Lower leg skin (tissue), 4 donors: ENCODE measurements around the gene KRT7. TPM values are rescaled to one million over a fixed set of nuclear protein-coding genes. Genes with fewer than 3 reads are reported as not detected.

Experiments used
- DNase-seq, 2 donors: peaks; one replicate each; pipeline ENCODE4 v3.0.0-alpha.2; 2019; ENCODE audit warnings: low spot score in 2 of 2
- H3K4me3 ChIP-seq: fragments of 200-600 bp; sonication (generic); 2 replicates; pipeline ENCODE4 v1.5.1; 2017; ENCODE audit warnings: mild to moderate bottlenecking, low read depth; ENCODE audit not compliant: poor library complexity, severe bottlenecking
- POLR2A ChIP-seq, 2 donors: fragments of 450-650 bp; IDR thresholded peaks; one replicate each; pipeline ENCODE4 v1.6.1; 2016 to 2017; ENCODE audit warnings: antibody characterized with exemption in 2 of 2, mild to moderate bottlenecking in 1 of 2, moderate library complexity in 1 of 2
- WGBS, 2 donors: methylation state at CpG; one replicate each; pipeline ENCODE4 v1.1.5; 2018; 5-methylcytosine and 5-hydroxymethylcytosine counted together
- intact Hi-C: fragments of 100-400 bp; cut with DNase I; formaldehyde crosslinking; loops from one replicate; pipeline ENCODE4 v1.15.0; 2023; ENCODE audit warnings: low total_unique reads
- total RNA-seq, 4 donors: library from RNA; depleted of rRNA; stranded (reverse); fragments of >200 nt; gene quantifications; one replicate each; pipeline ENCODE4 v1.1.0, GENCODE V29; 2016
- TF ChIP-seq, protein P1 (sequence below), 3 donors: fragments of 450-650 bp; IDR thresholded peaks; one replicate each; pipeline ENCODE4 v1.5.1; 2016; ENCODE audit warnings: antibody characterized with exemption in 3 of 3, mild to moderate bottlenecking in 3 of 3, moderate library complexity in 2 of 3

KRT7 gene
- total RNA-seq, 4 donors from 2014 or later: 28.2 to 206 (median 125) TPM

- no peak for TF ChIP-seq POLR2A (IDR thresholded peaks at IDR 0.05)
- TF ChIP-seq, protein P1, sequence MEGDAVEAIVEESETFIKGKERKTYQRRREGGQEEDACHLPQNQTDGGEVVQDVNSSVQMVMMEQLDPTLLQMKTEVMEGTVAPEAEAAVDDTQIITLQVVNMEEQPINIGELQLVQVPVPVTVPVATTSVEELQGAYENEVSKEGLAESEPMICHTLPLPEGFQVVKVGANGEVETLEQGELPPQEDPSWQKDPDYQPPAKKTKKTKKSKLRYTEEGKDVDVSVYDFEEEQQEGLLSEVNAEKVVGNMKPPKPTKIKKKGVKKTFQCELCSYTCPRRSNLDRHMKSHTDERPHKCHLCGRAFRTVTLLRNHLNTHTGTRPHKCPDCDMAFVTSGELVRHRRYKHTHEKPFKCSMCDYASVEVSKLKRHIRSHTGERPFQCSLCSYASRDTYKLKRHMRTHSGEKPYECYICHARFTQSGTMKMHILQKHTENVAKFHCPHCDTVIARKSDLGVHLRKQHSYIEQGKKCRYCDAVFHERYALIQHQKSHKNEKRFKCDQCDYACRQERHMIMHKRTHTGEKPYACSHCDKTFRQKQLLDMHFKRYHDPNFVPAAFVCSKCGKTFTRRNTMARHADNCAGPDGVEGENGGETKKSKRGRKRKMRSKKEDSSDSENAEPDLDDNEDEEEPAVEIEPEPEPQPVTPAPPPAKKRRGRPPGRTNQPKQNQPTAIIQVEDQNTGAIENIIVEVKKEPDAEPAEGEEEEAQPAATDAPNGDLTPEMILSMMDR (IDR thresholded peaks at IDR 0.05): no peak
- no peak for DNase-seq
- WGBS, 2 donors: 67 to 76% methylated on average over 1 of the region's 1 CpG
- intact Hi-C loops: no loop called here
- no peak overlapping the region for H3K4me3 ChIP-seq
Measured at GRCh38 chr12:52261208-52261484, 28.1 kb downstream of the KRT7 start.

DNA sequence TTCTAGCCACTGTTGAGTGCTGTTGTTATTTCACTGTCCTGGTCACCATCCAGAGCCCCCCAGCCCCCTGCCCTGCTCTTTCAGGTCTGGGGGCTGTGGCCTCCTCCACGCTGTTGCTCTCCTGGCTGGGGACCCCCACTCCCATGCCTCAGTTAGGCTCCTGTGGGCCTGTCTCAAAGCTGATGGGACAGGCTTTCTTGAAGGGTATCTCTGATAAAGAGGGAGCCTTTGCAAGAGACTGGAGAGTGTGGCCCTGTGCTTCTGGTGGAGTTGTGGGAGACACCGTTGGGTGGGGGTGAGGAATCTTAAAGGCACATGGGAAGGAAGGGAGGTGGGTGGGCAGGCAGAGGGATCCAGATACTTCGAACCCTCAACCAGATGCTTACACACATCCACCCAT, 29.2 kb downstream of the KRT7 start:
- no peak overlapping the region for H3K4me3 ChIP-seq
- 77 to 94% methylated on average over 2 to 3 of the region's 3 CpGs for WGBS, 2 donors
- no peak for DNase-seq
- TF ChIP-seq, protein P1 (IDR thresholded peaks at IDR 0.05): no peak
- TF ChIP-seq POLR2A (IDR thresholded peaks at IDR 0.05): no peak
- intact Hi-C loops: no loop called here

- no peak for DNase-seq
- intact Hi-C loops: no loop called here
- no peak overlapping the region for H3K4me3 ChIP-seq
- no peak for TF ChIP-seq POLR2A (IDR thresholded peaks at IDR 0.05)
- TF ChIP-seq, protein P1 (IDR thresholded peaks at IDR 0.05): no peak
- WGBS, 2 donors: 84 to 93% methylated on average over 7 of the region's 7 CpGs
Measured at GRCh38 chr12:52263761-52264434, 30.9 kb downstream of the KRT7 start.

GRCh38 chr12:52264435-52264825, 31.4 kb downstream of the KRT7 start:
- no peak overlapping the region for H3K4me3 ChIP-seq
- WGBS, 2 donors: 56 to 61% methylated on average over 2 of the region's 2 CpGs
- intact Hi-C loops: no loop called here
- DNase-seq: no peak
- no peak for TF ChIP-seq POLR2A (IDR thresholded peaks at IDR 0.05)
- TF ChIP-seq, protein P1 (IDR thresholded peaks at IDR 0.05): no peak

DNA sequence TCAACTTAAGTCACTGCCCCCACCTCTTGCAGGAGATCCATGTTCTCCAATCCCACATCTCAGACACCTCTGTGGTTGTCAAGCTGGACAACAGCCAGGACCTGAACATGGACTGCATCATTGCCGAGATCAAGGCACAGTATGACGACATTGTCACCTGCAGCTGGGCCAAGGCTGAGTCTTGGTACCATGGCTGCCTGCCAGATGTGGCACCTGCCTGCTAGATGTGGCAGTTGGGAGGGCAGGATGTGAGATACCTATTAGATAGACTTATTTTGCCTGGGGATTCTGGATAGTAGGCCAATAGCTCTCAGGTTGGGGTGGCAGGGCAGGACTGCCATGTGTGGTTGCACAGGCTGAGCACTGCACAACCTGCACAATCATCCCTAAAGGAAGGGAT, 33.5 kb downstream of the KRT7 start:
- TF ChIP-seq, protein P1 (IDR thresholded peaks at IDR 0.05): no peak
- no peak for TF ChIP-seq POLR2A (IDR thresholded peaks at IDR 0.05)
- WGBS, 2 donors: 78 to 85% methylated on average over 2 of the region's 2 CpGs
- H3K4me3 ChIP-seq: no peak overlapping the region
- DNase-seq: peak in 1 of 2 donors; percentile 68
- intact Hi-C loops: no loop called here

GRCh38 chr12:52267266-52267665, 34.2 kb downstream of the KRT7 start:
- intact Hi-C loops: no loop called here
- H3K4me3 ChIP-seq: no peak overlapping the region
- peak in 1 of 2 donors; percentile 64 for DNase-seq
- 98 to 100% methylated on average over 3 of the region's 3 CpGs for WGBS, 2 donors
- TF ChIP-seq POLR2A (IDR thresholded peaks at IDR 0.05): no peak
- TF ChIP-seq, protein P1 (IDR thresholded peaks at IDR 0.05): no peak
